Measurements from ENCODE around the gene TUBGCP3.
"Not testable (repeated sequence)": the region's sequence is repeated elsewhere in the genome, so short reads cannot be mapped to it uniquely, and the experiment has no call there.

The TUBGCP3 gene

GRCh38 chr13:112587764-112588489, at the start of gene TUBGCP3:
TSS of gene TUBGCP3 (minus strand) at chr13:112588153. CDS start at chr13:112587980, 173 bp downstream.
- peak; percentile 84 for DNase-seq

GRCh38 chr13:112637017-112637801, 49.3 kb upstream of the TUBGCP3 start:
- DNase-seq = no peak

GRCh38 chr13:112636401-112636975, 48.5 kb upstream of the TUBGCP3 start:
- no peak for DNase-seq

- no peak for DNase-seq
These were observed 47.4 kb upstream of the TUBGCP3 start for GRCh38 chr13:112635323-112635722.

GRCh38 chr13:112634102-112634501, 46.1 kb upstream of the TUBGCP3 start:
- no peak for DNase-seq

GRCh38 chr13:112630226-112630625, 42.3 kb upstream of the TUBGCP3 start:
- not testable (repeated sequence) for DNase-seq

- DNase-seq = no peak
These were observed 41.2 kb upstream of the TUBGCP3 start for GRCh38 chr13:112629161-112629560.

- not testable (repeated sequence) for DNase-seq
These were observed 39.7 kb upstream of the TUBGCP3 start for GRCh38 chr13:112627613-112628012.

GRCh38 chr13:112627161-112627560, 39.2 kb upstream of the TUBGCP3 start:
- no peak for DNase-seq

- no peak for DNase-seq
These were observed 38.8 kb upstream of the TUBGCP3 start for GRCh38 chr13:112626761-112627160.

GRCh38 chr13:112626124-112626523, 38.2 kb upstream of the TUBGCP3 start:
- DNase-seq = no peak

GRCh38 chr13:112625698-112626097, 37.7 kb upstream of the TUBGCP3 start:
- no peak for DNase-seq

- DNase-seq = no peak
These were observed 36.9 kb upstream of the TUBGCP3 start for GRCh38 chr13:112624602-112625430.

GRCh38 chr13:112624040-112624439, 36.1 kb upstream of the TUBGCP3 start:
- DNase-seq = no peak

GRCh38 chr13:112623051-112623711, 35.2 kb upstream of the TUBGCP3 start:
- DNase-seq = no peak

GRCh38 chr13:112622375-112622774, 34.4 kb upstream of the TUBGCP3 start:
- DNase-seq = no peak

- DNase-seq = no peak
These were observed 32.0 kb upstream of the TUBGCP3 start for GRCh38 chr13:112619730-112620631.

- DNase-seq = no peak
These were observed 30.5 kb upstream of the TUBGCP3 start for GRCh38 chr13:112618501-112618900.

GRCh38 chr13:112617754-112618375, 29.9 kb upstream of the TUBGCP3 start:
- no peak for DNase-seq

- no peak for DNase-seq
These were observed 28.8 kb upstream of the TUBGCP3 start for GRCh38 chr13:112616586-112617362.

Data from stimulated activated CD4-positive, alpha-beta T cell treated with anti-CD3 and anti-CD28 coated beads, Interleukin-1b, Interleukin-23, amount 100 ng/mL, for 48 hours (primary cell).